Inflammatory macrophage treated with lipopolysaccharide for 1 hour (primary cell): ENCODE results near the gene RGS6.

ENCODE experiments used
- DNase-seq, 2 donors: peaks; one replicate each; pipeline ENCODE4 v3.0.0-alpha.2; 2020 to 2022

RGS6 gene

GRCh38 chr14:72332046-72332445, 399.8 kb downstream of the RGS6 start:
- no peak for DNase-seq

DNA sequence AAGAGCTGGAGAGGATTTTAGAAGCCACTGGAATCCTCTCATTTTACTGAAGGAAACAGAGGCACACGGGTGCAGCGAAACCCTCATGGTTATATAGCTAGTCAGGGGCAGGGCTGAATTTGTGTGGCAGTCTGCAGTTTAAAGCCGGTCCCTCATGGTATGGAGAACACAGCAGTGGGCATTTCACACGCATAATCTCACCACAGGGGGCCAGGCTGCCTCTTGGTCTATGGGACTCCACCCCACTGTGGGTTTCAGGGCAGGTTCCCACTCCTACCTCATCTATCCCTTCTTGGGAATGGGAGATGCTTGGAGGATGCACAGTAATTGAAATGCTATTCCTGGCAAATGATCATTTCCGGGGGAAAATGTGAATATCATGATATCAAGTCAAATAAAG, 400.6 kb downstream of the RGS6 start:
- DNase-seq = no peak

- no peak for DNase-seq
Observed at GRCh38 chr14:72333357-72333756, 401.1 kb downstream of the RGS6 start.

DNA sequence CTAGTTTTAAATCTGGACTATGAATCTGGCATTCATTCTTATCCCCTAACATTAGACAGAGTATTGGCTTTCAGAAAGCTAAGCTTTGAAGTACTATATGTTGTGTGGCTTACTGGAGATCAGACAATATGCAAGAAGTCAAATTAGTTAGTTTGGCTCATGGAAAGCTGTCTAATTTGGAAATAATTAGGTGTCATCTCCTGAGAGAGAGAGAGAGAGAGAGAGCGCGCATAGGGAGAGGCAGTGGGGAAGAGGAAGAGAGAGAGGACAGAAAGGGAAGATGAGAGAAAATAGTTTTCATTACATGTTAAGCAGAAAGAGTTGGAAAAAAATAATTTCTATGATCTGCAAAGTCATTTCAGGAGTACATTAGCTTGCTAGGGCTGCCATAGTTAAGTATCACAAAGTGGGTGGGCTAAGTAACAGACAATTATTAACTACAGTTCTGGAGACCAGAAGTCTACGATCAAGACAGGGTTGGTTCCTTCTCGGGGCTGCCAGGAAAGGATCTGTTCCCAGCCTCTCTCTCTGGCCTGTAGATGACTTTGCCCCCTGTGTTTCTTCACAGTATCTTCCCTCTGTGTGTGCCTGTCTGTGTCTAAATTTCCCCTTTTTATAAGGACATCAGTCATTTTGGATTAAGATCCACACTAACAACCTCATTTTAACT, 404.2 kb downstream of the RGS6 start:
- DNase-seq = no peak

- DNase-seq = no peak
Observed at GRCh38 chr14:72341237-72341636, 409.0 kb downstream of the RGS6 start.

DNA sequence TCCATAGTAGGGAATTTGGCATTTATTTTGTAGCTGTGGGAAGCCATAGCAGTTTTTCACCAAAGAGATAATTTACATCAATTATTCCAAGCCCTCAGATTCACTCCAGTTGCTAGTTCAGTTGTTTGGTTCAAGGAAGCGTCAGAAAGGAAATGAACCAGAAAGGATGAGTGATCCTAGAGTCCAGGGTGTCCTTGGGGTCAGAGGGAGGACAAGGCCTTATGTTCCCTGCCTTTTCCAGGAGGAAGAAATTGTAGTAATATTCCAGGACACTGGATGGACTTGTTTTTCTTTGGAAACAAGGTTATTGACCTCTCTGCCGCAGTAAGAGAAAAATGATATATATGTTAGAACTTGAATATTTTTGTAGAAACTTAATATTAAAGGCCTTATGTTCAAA, 409.5 kb downstream of the RGS6 start:
- DNase-seq = no peak

DNA sequence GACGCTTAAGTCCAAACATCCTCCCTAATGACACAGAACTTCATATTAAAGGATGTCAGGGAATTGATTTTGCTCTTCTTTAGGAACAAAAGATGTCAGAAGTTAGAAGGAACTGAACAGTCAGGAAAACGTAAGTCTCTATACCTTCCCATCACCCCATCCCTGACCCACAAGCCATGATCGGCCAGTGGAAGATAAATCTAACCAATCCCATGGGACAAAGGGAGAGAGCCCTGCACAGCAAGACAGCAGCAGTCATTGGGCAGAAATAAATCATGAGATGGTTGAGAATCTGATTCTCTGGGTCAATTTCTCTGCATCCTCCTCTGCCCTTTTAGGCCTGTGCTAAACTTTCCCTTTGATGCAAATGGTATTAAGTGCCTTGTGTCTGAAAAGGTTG, 414.9 kb downstream of the RGS6 start:
- no peak for DNase-seq

DNA sequence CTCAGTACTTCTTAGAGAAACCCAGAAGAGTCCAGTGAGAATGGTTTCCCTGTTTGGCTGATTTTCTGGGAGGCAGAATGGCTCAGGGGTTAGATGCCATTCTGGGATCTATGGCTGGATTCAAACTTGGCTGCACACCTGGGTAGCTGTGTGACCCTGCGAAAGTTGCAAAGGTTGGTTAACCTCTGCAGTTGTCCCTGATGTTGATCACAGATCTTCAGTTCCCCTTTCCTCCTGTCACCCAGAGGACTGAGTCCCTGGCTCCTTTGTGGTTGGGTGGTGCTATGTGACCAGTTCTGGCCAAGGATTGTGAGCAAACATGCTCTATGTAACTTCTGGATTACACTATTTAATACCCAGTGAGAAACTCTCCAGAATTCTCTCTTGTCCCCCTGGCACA, 418.0 kb downstream of the RGS6 start:
- DNase-seq = no peak

GRCh38 chr14:72352012-72352411, 419.8 kb downstream of the RGS6 start:
- no peak for DNase-seq

GRCh38 chr14:72366619-72367018, 434.4 kb downstream of the RGS6 start:
- no peak for DNase-seq

DNA sequence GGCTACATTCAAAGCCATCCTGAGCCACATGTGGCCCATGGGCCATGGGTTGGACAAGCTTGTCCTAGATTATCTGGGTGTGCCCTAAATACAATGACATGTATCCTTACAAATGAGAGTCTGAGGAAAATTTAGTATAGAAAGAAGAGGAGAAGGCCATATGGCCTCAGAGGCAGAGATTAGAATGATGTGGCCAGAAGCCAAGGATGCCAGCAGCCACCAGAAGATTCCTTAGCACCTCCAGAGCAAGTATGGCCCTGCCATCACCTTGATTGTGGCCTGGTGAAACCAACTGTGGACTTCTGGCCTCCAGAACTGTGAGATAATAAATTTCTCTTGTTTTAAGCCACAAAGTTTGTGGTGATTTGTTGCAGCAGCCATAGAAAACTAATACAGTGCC, 436.9 kb downstream of the RGS6 start:
- no peak for DNase-seq

DNA sequence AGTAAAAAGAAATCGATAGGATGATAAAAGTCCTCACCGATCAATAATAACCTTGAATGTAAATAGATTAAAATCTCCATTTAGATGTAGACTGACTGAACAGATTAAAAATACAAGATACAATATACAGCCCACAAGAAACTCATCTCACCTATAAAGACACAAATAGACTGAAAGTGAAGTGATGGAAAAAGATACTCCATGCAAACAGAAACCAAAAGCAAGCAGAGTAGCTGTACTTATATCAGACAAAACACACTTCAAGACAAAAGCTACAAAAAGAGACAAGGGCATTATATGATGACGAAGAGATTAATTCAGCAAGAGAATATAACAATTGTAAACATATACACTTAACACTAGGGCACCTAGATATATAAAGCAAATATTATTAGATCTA, 444.8 kb downstream of the RGS6 start:
- no peak for DNase-seq

- DNase-seq = peak; percentile 45 to 57
Observed at GRCh38 chr14:72380456-72380855, 448.2 kb downstream of the RGS6 start.

- DNase-seq = no peak
Observed at GRCh38 chr14:72383865-72384264, 451.6 kb downstream of the RGS6 start.

DNA sequence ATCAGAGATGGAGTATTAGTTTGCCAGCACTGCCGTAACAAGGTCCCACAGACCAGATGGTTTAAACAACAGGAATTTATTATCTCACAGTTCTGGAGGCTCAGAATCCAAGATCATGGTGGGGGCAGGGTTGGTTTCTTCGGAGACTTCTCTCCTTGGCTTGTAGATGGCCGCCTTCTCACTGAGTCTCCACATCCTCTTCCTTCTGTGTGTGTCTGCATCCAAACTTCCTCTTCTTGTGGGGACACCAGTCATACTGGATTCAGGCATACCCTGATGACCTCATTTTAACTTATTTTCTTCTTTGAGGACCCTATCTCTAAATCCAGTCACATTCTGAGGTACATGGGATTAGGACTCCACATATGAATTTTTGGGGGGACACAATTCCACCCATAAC, 455.5 kb downstream of the RGS6 start:
- DNase-seq = peak; percentile 42 to 43

- no peak for DNase-seq
Observed at GRCh38 chr14:72389200-72389599, 457.0 kb downstream of the RGS6 start.

DNA sequence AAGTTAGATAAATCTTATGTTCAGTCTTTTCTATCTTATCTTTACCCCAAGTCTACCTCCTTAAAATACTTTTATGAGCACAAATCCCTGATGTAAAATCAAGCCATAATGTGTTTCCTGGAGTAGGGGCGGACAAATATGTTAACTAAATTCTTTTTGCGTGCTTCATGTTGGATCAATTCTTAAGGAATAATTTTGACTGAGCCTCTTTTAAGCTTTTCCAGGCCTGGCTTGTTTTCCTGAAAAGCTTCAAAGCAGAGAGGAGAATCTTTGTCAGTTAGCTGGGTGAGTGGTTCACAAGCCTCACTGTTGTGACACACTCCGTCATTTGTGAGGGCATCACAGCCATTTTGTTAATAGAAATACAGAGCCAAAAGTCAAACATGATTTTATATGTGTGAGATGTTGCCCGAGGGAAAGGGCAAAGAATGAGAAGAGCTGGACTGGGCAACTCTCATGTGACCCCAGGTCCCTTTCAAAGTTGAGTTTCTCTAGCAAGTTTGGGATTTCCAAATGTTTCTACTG, 468.9 kb downstream of the RGS6 start:
- DNase-seq = no peak

GRCh38 chr14:72401632-72402376, 469.6 kb downstream of the RGS6 start:
- DNase-seq = no peak

DNA sequence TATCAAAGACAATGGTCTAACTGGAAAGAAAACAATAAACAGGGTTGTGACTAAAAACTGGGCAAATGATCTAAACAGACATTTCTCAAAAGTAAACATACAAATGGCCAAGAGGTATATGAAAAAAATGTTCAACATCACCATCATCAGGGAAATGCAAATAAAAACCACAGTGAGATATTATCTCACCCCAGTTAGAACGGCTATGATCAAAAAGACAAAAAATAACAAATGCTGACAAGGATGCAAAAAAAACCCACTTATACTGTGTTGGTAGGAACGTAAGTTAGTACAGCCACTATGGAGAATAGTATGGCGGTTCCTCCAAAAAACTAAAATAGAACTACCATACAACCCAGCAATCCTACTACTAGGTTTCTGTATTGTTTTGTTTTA, 470.1 kb downstream of the RGS6 start:
- no peak for DNase-seq

DNA sequence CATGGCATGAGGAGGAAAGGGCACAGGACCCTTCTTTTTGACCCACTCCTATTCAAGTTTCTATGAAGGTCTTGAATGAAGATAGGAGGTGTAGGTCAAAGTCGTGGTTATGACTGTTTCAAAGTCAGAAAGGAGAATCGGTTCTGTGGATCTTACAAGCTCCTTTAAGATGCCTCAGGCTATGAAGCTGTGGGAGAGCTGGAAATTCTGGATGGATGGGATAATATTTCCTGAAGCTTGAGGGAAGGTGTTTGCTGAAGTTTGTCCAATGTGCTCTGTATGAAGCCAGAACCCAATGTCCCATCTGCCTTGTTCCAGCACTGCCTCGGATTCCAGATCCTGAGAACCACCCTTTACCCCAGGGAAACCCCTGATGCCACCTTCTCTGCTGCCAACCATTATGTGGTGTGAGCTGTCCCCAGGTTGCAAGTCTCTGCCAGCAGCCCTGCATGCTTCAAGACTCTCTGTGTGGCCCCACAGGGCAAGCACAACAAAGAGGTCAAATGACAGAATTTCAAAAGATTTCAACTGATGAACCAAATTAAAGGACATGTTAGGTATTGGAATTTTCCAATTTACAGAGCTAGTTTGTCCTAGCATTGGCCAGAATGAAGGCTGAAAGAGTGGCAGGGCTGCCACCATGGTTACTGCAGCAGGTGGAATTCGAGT, 472.0 kb downstream of the RGS6 start:
- DNase-seq = no peak

DNA sequence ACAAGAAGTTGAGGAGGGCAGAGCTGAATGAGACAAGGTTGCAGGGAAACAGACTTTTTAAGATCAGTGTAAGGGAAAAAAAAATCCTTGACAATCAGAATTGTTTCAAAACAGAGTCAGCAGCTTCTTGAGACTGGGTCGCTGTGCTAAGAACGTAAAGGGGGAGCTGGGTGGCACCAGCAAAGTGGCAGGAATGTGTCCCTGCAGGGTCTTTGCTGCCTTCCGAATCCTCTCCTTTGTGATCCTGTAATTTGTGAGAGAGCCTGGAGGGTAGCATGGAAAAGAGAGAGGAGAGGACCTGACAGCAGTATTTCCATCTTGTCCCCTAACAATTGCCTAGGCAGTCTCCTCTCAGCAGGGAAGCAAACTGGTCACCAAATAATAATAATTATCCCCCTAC, 472.8 kb downstream of the RGS6 start:
- no peak for DNase-seq

DNA sequence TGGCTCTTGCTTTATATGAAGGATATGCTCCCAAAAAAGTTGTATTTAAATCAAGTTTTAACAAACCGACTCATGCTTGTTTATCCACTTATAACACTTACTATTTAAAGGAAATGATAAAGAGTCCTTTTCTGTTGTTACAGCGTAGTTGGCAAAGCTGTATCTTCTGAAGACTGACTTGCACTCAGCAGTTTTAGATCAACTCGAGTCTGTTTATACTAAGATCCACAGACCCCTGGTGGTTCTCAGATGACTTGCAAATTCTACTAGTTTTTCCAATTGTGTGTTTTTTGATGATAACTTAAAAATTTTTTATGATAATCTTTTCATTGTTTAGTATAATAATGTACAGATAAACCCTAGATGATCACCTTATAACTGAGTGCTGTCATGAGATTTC, 475.8 kb downstream of the RGS6 start:
- no peak for DNase-seq

DNA sequence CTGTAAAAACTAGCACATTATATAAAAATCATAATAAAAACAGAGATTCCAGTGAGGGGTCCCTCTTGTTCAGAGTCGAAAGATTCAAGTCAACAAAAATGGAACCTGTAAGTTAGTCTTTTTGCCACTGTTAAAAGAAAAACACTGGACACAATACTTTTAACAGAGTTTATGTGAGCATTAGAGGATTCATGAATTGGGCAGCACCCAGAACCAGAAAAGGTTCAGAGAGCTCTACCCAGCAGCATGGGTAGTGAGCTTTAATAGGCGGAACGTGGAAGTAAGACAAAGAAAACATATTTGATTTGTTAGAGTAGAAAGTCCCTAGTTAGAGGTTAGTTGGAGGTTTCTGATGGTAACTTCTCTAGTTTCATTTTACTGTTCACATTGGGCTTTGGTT, 476.8 kb downstream of the RGS6 start:
- DNase-seq = no peak
